Measurements from ENCODE around the gene DGKQ. TPM values are rescaled to one million over a fixed set of nuclear protein-coding genes. Genes with fewer than 3 reads are reported as not detected.

Gene DGKQ
- total RNA-seq, 2 donors from 2014 or later, result 39.4 to 68.2 TPM

GRCh38 chr4:950136-951020 lies 23.0 kb downstream of the DGKQ start:
- TF ChIP-seq CTCF (IDR thresholded peaks at IDR 0.05), result no peak
- intact Hi-C loops (cut with DNase I), result no loop called here

GRCh38 chr4:949656-950055 lies 23.7 kb downstream of the DGKQ start:
- no peak overlapping the region for H3K4me3 ChIP-seq
- DNase-seq, result no peak

More at GRCh38 chr4:950136-951020, 23.0 kb downstream of the DGKQ start:
- no peaks in the 10 kb centered on the region for H3K4me1 ChIP-seq
- no peaks in the 10 kb centered on the region for H3K36me3 ChIP-seq
- no peak overlapping the region for H3K4me3 ChIP-seq
- no peaks in the 10 kb centered on the region for H3K27me3 ChIP-seq
- DNase-seq, result peak; percentile 4
- H3K9ac ChIP-seq (ENCODE audit: low read depth in 2 of 2, low read length in 2 of 2), result no peak overlapping the region
- H3K9me3 ChIP-seq, result no peaks in the 10 kb centered on the region
- H3K27ac ChIP-seq, result no peak overlapping the region

GRCh38 chr4:948936-949300 lies 24.5 kb downstream of the DGKQ start:
- no peak overlapping the region for H3K27ac ChIP-seq
- intact Hi-C loops (cut with DNase I), result no loop called here
- DNase-seq, result no peak

More at GRCh38 chr4:949656-950055, 23.7 kb downstream of the DGKQ start:
- H3K4me1 ChIP-seq, result no peaks in the 10 kb centered on the region
- H3K27me3 ChIP-seq, result no peaks in the 10 kb centered on the region
- intact Hi-C loops (cut with DNase I), result no loop called here
- no peak overlapping the region for H3K9ac ChIP-seq (ENCODE audit: low read depth in 2 of 2, low read length in 2 of 2)
- TF ChIP-seq CTCF (IDR thresholded peaks at IDR 0.05), result no peak
- no peaks in the 10 kb centered on the region for H3K9me3 ChIP-seq
- H3K36me3 ChIP-seq, result no peaks in the 10 kb centered on the region
- H3K27ac ChIP-seq, result no peak overlapping the region

GRCh38 chr4:948101-948935 lies 25.1 kb downstream of the DGKQ start:
- intact Hi-C loops (cut with DNase I), result no loop called here
- no peaks in the 10 kb centered on the region for H3K27me3 ChIP-seq
- H3K9ac ChIP-seq (ENCODE audit: low read depth in 2 of 2, low read length in 2 of 2), result no peak overlapping the region
- no peaks in the 10 kb centered on the region for H3K4me1 ChIP-seq
- H3K36me3 ChIP-seq, result no peaks in the 10 kb centered on the region
- TF ChIP-seq CTCF (IDR thresholded peaks at IDR 0.05), result no peak
- no peak overlapping the region for H3K27ac ChIP-seq
- H3K4me3 ChIP-seq, result no peak overlapping the region
- DNase-seq, result no peak
- H3K9me3 ChIP-seq, result no peaks in the 10 kb centered on the region

More at GRCh38 chr4:948936-949300, 24.5 kb downstream of the DGKQ start:
- Histone ChIP-seq H3K4me1 (no peaks in the 10 kb centered on the region), H3K4me3 (no peak overlapping the region), H3K9ac (ENCODE audit: low read depth in 2 of 2, low read length in 2 of 2) (no peak overlapping the region), H3K27me3 (no peaks in the 10 kb centered on the region), H3K9me3 (no peaks in the 10 kb centered on the region), H3K36me3 (no peaks in the 10 kb centered on the region)
- TF ChIP-seq CTCF (IDR thresholded peaks at IDR 0.05), result no peak

- no peak for TF ChIP-seq CTCF (IDR thresholded peaks at IDR 0.05)
- H3K27ac ChIP-seq, result no peak overlapping the region
- no peaks in the 10 kb centered on the region for H3K9me3 ChIP-seq
- H3K4me1 ChIP-seq, result no peaks in the 10 kb centered on the region
- H3K36me3 ChIP-seq, result no peaks in the 10 kb centered on the region
- no peak overlapping the region for H3K4me3 ChIP-seq
- no peak for DNase-seq
- no peaks in the 10 kb centered on the region for H3K27me3 ChIP-seq
- intact Hi-C loops (cut with DNase I), result no loop called here
- H3K9ac ChIP-seq (ENCODE audit: low read depth in 2 of 2, low read length in 2 of 2), result no peak overlapping the region
Measured at GRCh38 chr4:947491-947971, 25.8 kb downstream of the DGKQ start.

Data from colonic mucosa (tissue), 4 donors.